Mammary epithelial cell (primary cell): ENCODE data around the gene DNHD1.

Experiments used
- CTCF ChIP-seq, 2 donors: IDR thresholded peaks in 1 of 2; conservative IDR thresholded peaks in 1 of 2; 2 replicates each; pipeline ENCODE4 v1.5.1; 2011 to 2012; ENCODE audit warnings: inconsistent platforms in 2 of 2, low read length in 2 of 2, mild to moderate bottlenecking in 2 of 2, control low read depth in 1 of 2, low read depth in 1 of 2; ENCODE audit not compliant: insufficient read depth in 1 of 2; ENCODE audit errors: extremely low read depth in 1 of 2
- EZH2 ChIP-seq: IDR thresholded peaks from 2 replicates; pipeline ENCODE4 v1.6.1; 2012; ENCODE audit warnings: low read length, inconsistent platforms, borderline replicate concordance

- TF ChIP-seq CTCF (conservative IDR thresholded peaks at IDR 0.05 in 1 of 2, IDR thresholded peaks at IDR 0.05 in 1 of 2; ENCODE audit: extremely low read depth in 1 of 2, insufficient read depth in 1 of 2, low read depth in 1 of 2, low read length in 2 of 2) (no peak), EZH2 (no peak)
These were observed 38.6 kb upstream of the DNHD1 start for GRCh38 chr11:6458352-6459098.
